Activated CD8-positive, alpha-beta memory T cell treated with anti-CD3 and anti-CD28 coated beads, Interleukin-2, amount 10 ng/mL, durations not matched to agents 7 days and 5 days (primary cell): ENCODE results near the gene PLEKHG3. TPM values are rescaled to one million over a fixed set of nuclear protein-coding genes. Genes with fewer than 3 reads are reported as not detected.

Source experiments
- ATAC-seq: fragments of 150-1000 bp; cut with Tn5 transposase; one replicate; pipeline ENCODE4 v1.10.0; 2021; ENCODE audit warnings: moderate library complexity
- CTCF ChIA-PET: fragments of 350-600 bp; sonication (Branson Sonifier 250); formaldehyde crosslinking; loops from one replicate; lab custom pipeline; 2021; ENCODE audit warnings: antibody characterized with exemption; lab: Charles Lee
- DNase-seq: peaks from one replicate; pipeline ENCODE4 v3.0.0-alpha.2; 2020
- H3K27ac Mint-ChIP-seq: one replicate; pipeline ENCODE4 v1.8.0; 2021; ENCODE audit warnings: mild to moderate bottlenecking, mixed read lengths
- H3K27me3 Mint-ChIP-seq: one replicate; pipeline ENCODE4 v1.8.0; 2021; ENCODE audit warnings: mixed read lengths
- H3K36me3 Mint-ChIP-seq: one replicate; pipeline ENCODE4 v1.8.0; 2021; ENCODE audit warnings: mild to moderate bottlenecking, mixed read lengths
- H3K4me1 Mint-ChIP-seq: one replicate; pipeline ENCODE4 v1.8.0; 2021; ENCODE audit warnings: mixed read lengths
- H3K4me3 Mint-ChIP-seq: one replicate; pipeline ENCODE4 v1.8.0; 2021; ENCODE audit warnings: mild to moderate bottlenecking, moderate library complexity, mixed read lengths
- H3K9me3 Mint-ChIP-seq: one replicate; pipeline ENCODE4 v1.8.0; 2022; ENCODE audit warnings: low read depth, mixed read lengths
- total RNA-seq, 2 experiments: library from RNA; stranded (reverse); gene quantifications; one replicate each; pipeline ENCODE4 v1.2.3, GENCODE V29; 2021

Gene PLEKHG3
- total RNA-seq, 2 experiments from 2014 or later, result 11.9 to 28.2 TPM

GRCh38 chr14:64748995-64749714 lies 44.9 kb downstream of the PLEKHG3 start:
- no peak overlapping the region for H3K27ac Mint-ChIP-seq
- H3K36me3 Mint-ChIP-seq, result peaks cover 2% of the 10 kb centered on the region
- no peak for DNase-seq
- H3K27me3 Mint-ChIP-seq, result peaks cover 6% of the 10 kb centered on the region
- ATAC-seq, result no peak
- CTCF ChIA-PET, result interaction anchor here (0.6 to 2.1 kb wide), 4 partner anchors 16 to 94 kb away, joined by 3 to 9 read pairs (median 4); no protein-coding TSS in a partner anchor
- no peak overlapping the region for H3K4me3 Mint-ChIP-seq
- no peaks in the 10 kb centered on the region for H3K9me3 Mint-ChIP-seq
- peaks cover 2% of the 10 kb centered on the region for H3K4me1 Mint-ChIP-seq

- no peak for DNase-seq
- ATAC-seq, result no peak
- no peak overlapping the region for H3K4me3 Mint-ChIP-seq
- H3K36me3 Mint-ChIP-seq, result no peaks in the 10 kb centered on the region
- peaks cover 23% of the 10 kb centered on the region for H3K4me1 Mint-ChIP-seq
- H3K9me3 Mint-ChIP-seq, result no peaks in the 10 kb centered on the region
- H3K27ac Mint-ChIP-seq, result no peak overlapping the region
- peaks cover 6% of the 10 kb centered on the region for H3K27me3 Mint-ChIP-seq
- CTCF ChIA-PET, result interaction anchor here (1.1 kb wide), 1 partner anchor 70 kb away, joined by 3 read pairs; no protein-coding TSS in a partner anchor
Measured at GRCh38 chr14:64752909-64753308, 48.7 kb downstream of the PLEKHG3 start.

DNA sequence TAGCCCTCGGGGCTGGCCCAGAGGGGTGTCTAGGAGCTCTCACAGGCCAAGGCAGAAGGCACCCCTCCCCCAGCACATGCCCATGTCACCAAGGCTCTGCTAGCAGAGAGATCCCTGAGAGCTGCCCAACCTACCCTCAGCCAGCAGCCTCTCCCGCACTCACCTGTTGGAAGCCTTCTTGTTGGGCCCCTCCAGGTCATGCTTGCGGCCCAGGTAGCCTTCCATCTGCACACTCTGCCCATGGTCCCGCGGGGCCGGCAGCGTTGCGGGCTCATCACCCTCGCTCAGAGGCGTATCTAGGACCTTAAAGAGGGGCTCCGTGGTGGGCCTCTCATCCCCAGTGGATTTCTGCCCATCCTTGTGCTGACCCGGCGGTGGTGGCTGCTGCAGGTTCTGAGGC lies 49.1 kb downstream of the PLEKHG3 start:
- peaks cover 6% of the 10 kb centered on the region for H3K27me3 Mint-ChIP-seq

GRCh38 chr14:64753999-64754398 lies 49.8 kb downstream of the PLEKHG3 start:
- CTCF ChIA-PET, result no interaction called here
- peaks cover 28% of the 10 kb centered on the region for H3K4me1 Mint-ChIP-seq
- H3K27ac Mint-ChIP-seq, result no peak overlapping the region
- H3K36me3 Mint-ChIP-seq, result no peaks in the 10 kb centered on the region
- peaks cover 6% of the 10 kb centered on the region for H3K27me3 Mint-ChIP-seq
- no peak overlapping the region for H3K4me3 Mint-ChIP-seq
- ATAC-seq (no peak), DNase-seq (no peak)
- H3K9me3 Mint-ChIP-seq, result no peaks in the 10 kb centered on the region

More for the DNA sequence above, 49.1 kb downstream of the PLEKHG3 start:
- H3K36me3 Mint-ChIP-seq, result no peaks in the 10 kb centered on the region
- ATAC-seq (no peak), DNase-seq (no peak)
- peaks cover 26% of the 10 kb centered on the region for H3K4me1 Mint-ChIP-seq
- CTCF ChIA-PET, result interaction anchor here (1.1 kb wide), 1 partner anchor 69 kb away, joined by 3 read pairs; no protein-coding TSS in a partner anchor
- H3K27ac Mint-ChIP-seq, result no peak overlapping the region
- H3K4me3 Mint-ChIP-seq, result no peak overlapping the region
- H3K9me3 Mint-ChIP-seq, result no peaks in the 10 kb centered on the region

DNA sequence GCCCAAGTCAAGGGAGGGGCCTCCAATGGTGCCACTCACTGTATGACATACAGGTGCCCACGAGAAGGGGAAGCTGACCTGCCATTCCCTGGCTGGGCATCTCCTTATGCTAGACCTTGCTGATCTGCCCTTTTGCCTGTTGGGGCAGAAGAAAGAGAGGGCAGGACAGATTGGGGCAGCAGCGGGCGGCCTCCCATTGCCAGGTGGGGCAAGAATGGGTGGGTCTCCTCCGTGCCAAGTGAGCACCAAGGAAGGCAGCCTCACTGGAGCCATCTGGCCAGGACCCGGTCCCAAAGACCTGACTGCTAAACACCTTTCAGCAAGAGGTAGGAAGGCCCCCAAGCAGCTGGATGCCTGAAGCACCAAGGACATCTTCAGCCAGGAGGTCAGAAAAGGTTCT lies 50.5 kb downstream of the PLEKHG3 start:
- Mint-ChIP-seq H3K27ac (no peak overlapping the region), H3K4me1 (peaks cover 28% of the 10 kb centered on the region), H3K4me3 (no peak overlapping the region), H3K36me3 (no peaks in the 10 kb centered on the region), H3K9me3 (no peaks in the 10 kb centered on the region), H3K27me3 (peaks cover 6% of the 10 kb centered on the region)
- ATAC-seq, result no peak
- DNase-seq, result no peak
- CTCF ChIA-PET, result interaction anchor here (1.2 kb wide), 2 partner anchors 10 to 27 kb away, joined by 4 to 5 read pairs; no protein-coding TSS in a partner anchor

GRCh38 chr14:64755781-64756221 lies 51.6 kb downstream of the PLEKHG3 start:
- Mint-ChIP-seq H3K4me3 (no peak overlapping the region), H3K27ac (peak overlapping the region; percentile 54), H3K4me1 (peaks cover 31% of the 10 kb centered on the region), H3K9me3 (no peaks in the 10 kb centered on the region), H3K27me3 (peaks cover 10% of the 10 kb centered on the region), H3K36me3 (no peaks in the 10 kb centered on the region)
- CTCF ChIA-PET, result interaction anchor here (1.2 to 13.8 kb wide), 3 partner anchors 9 to 84 kb away, joined by 4 to 183 read pairs (median 5); no protein-coding TSS in a partner anchor
- DNase-seq (peak; percentile 77), ATAC-seq (peak; percentile 87)

GRCh38 chr14:64756712-64757111 lies 52.5 kb downstream of the PLEKHG3 start:
- peak overlapping the region; percentile 41 for H3K27ac Mint-ChIP-seq
- ATAC-seq (no peak), DNase-seq (no peak)
- H3K27me3 Mint-ChIP-seq, result peaks cover 17% of the 10 kb centered on the region
- CTCF ChIA-PET, result interaction anchor here (13.8 kb wide), 1 partner anchor 85 kb away, joined by 183 read pairs; no protein-coding TSS in a partner anchor
- no peak overlapping the region for H3K4me3 Mint-ChIP-seq
- no peaks in the 10 kb centered on the region for H3K9me3 Mint-ChIP-seq
- no peaks in the 10 kb centered on the region for H3K36me3 Mint-ChIP-seq
- H3K4me1 Mint-ChIP-seq, result peaks cover 37% of the 10 kb centered on the region

- Mint-ChIP-seq H3K27ac (no peak overlapping the region), H3K36me3 (no peaks in the 10 kb centered on the region), H3K9me3 (no peaks in the 10 kb centered on the region), H3K4me3 (no peak overlapping the region), H3K27me3 (peaks cover 18% of the 10 kb centered on the region), H3K4me1 (peaks cover 41% of the 10 kb centered on the region)
- CTCF ChIA-PET, result interaction anchor here (13.8 kb wide), 1 partner anchor 86 kb away, joined by 183 read pairs; no protein-coding TSS in a partner anchor
- DNase-seq (no peak), ATAC-seq (no peak)
Measured at GRCh38 chr14:64757601-64758000, 53.4 kb downstream of the PLEKHG3 start.

GRCh38 chr14:64758025-64758521 lies 53.8 kb downstream of the PLEKHG3 start:
- DNase-seq, result no peak
- Mint-ChIP-seq H3K4me1 (peaks cover 41% of the 10 kb centered on the region), H3K27me3 (peaks cover 18% of the 10 kb centered on the region), H3K27ac (no peak overlapping the region), H3K9me3 (no peaks in the 10 kb centered on the region), H3K36me3 (no peaks in the 10 kb centered on the region), H3K4me3 (no peak overlapping the region)
- no peak for ATAC-seq
- CTCF ChIA-PET, result interaction anchor here (2.2 to 13.8 kb wide), 3 partner anchors 18 to 134 kb away, joined by 6 to 183 read pairs (median 25); no protein-coding TSS in a partner anchor

DNA sequence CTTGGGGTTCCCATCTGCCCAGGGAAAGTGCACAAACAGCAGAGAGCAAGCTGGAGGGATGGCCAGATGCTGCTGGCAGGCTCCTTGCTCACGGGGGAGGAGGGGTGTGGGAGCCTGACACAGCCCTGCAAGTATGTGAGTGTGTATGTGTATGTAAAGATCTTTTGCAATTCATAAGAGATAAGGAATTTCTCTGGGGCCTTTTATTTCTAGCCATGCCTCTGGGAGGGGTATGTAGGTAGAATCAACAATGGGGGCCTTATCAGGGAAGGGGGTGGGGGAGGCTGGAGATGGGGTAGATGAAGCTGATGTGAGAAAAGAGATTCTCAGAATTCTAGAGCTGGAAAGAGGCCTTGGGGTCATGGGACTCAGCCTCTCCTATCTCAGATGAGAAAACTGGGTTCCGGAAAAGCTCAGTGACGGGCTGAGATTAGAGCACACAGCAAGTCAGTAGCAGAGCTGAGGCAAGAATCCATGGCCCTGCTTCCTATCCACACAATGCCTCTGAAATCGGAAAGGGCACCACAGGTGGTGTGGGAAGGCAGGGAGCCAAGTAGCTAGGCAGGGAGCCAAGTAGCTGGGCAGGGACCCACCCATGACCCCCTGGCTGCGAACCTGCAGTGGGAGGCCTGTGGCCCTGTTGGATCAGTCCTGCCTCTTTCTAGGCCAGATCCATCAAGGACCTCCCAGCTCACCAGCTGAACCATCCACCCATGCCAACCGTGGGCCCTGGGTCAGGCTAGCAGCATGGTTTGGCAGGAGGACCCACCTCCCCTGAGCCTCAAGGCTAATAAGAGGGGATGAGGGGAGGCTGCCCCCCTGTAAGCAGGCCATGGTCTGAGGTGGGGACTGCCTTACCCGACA lies 54.7 kb downstream of the PLEKHG3 start:
- Mint-ChIP-seq H3K4me1 (peaks cover 48% of the 10 kb centered on the region), H3K4me3 (no peak overlapping the region), H3K27ac (no peak overlapping the region), H3K36me3 (no peaks in the 10 kb centered on the region), H3K27me3 (peaks cover 18% of the 10 kb centered on the region), H3K9me3 (no peaks in the 10 kb centered on the region)
- CTCF ChIA-PET, result interaction anchor here (1.0 to 13.8 kb wide), 10 partner anchors 9 to 133 kb away, joined by 3 to 183 read pairs (median 4); no protein-coding TSS in a partner anchor
- no peak for DNase-seq
- no peak for ATAC-seq

GRCh38 chr14:64759555-64759938 lies 55.3 kb downstream of the PLEKHG3 start:
- Mint-ChIP-seq H3K4me3 (no peak overlapping the region), H3K27ac (no peak overlapping the region), H3K9me3 (no peaks in the 10 kb centered on the region), H3K4me1 (peaks cover 54% of the 10 kb centered on the region), H3K27me3 (peaks cover 18% of the 10 kb centered on the region), H3K36me3 (no peaks in the 10 kb centered on the region)
- DNase-seq (no peak), ATAC-seq (no peak)
- CTCF ChIA-PET, result interaction anchor here (0.7 to 13.8 kb wide), 11 partner anchors 9 to 132 kb away, joined by 3 to 183 read pairs (median 4); no protein-coding TSS in a partner anchor

- no peak overlapping the region for H3K4me3 Mint-ChIP-seq
- H3K9me3 Mint-ChIP-seq, result no peaks in the 10 kb centered on the region
- peaks cover 18% of the 10 kb centered on the region for H3K27me3 Mint-ChIP-seq
- no peak for ATAC-seq
- CTCF ChIA-PET, result interaction anchor here (0.6 to 13.8 kb wide), 13 partner anchors 10 to 282 kb away, joined by 3 to 183 read pairs (median 4); no protein-coding TSS in a partner anchor
- peaks cover 53% of the 10 kb centered on the region for H3K4me1 Mint-ChIP-seq
- no peaks in the 10 kb centered on the region for H3K36me3 Mint-ChIP-seq
- peak; percentile 79 for DNase-seq
- H3K27ac Mint-ChIP-seq, result no peak overlapping the region
Measured at GRCh38 chr14:64760146-64760755, 56.0 kb downstream of the PLEKHG3 start.
